COLO668 (cell line): Measurements from ENCODE around the gene CLEC18B.
"Not testable (repeated sequence)": the region's sequence is repeated elsewhere in the genome, so short reads cannot be mapped to it uniquely, and the experiment has no call there.

Source experiments
- DNase-seq: peaks from one replicate; lab custom pipeline; 2025; ENCODE audit not compliant: unreplicated experiment; lab: John Stamatoyannopoulos, UW

CLEC18B gene

GRCh38 chr16:74407362-74407705, 13.9 kb downstream of the CLEC18B start:
- DNase-seq: not testable (repeated sequence)

DNA sequence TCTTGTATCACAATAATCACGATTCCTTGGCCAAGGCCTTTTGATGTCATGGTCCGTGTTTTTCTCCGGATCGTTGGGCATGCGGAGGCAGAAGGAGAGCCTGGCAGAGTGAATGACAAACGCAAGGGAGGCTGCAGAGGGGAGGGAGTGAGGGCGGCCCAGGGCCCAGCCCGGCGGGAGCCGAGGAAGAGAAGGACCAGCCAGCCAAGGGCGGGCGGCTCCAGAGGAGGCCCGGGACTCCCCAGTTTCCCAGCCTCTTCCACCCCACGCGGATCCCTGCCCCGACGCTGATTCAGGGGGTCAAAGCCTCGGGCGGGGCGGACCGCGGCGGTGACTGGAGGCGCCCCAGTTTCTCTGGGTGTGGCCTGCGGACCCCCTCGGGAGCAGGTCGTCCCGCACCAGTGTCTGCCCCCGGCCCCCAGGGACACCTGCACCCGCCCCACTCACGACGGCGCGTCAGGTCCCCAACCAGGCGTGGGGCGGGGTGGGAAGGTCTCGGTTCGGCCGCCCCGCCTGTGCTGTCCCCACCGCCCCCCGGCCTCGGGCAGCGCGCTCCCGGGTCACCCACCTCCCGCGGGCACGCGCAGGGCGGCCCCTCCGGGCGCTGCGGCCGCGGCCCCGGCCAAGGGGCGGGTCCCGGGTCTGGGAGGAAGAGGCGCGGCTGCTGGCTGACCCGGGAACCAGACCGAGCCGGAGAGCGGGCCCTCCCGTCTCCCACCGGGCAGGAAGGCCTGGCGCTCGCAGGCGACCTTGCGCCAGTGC, 14.5 kb downstream of the CLEC18B start:
- not testable (repeated sequence) for DNase-seq

- not testable (repeated sequence) for DNase-seq
Observed at GRCh38 chr16:74404148-74404933, 16.9 kb downstream of the CLEC18B start.

DNA sequence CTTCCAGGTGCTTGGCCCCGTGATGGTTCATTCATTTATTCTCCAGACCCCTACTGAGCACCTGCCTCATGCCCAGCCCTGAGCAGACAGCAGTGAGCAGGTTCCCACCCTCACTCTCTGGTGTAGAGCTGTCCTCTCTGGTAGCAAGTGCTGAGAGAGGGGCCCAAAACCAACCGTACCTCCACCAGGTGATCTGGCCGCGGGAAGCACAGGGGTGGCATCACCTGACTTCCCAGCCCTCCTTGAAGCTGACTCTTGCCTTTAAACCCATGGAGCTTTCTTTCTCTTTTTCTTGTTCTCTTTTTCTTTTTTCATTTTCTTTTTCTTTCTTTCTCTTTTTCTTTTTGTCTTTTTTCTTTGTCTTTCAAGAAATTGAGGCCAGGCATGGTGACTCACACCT, 21.0 kb downstream of the CLEC18B start:
- DNase-seq: not testable (repeated sequence)

DNA sequence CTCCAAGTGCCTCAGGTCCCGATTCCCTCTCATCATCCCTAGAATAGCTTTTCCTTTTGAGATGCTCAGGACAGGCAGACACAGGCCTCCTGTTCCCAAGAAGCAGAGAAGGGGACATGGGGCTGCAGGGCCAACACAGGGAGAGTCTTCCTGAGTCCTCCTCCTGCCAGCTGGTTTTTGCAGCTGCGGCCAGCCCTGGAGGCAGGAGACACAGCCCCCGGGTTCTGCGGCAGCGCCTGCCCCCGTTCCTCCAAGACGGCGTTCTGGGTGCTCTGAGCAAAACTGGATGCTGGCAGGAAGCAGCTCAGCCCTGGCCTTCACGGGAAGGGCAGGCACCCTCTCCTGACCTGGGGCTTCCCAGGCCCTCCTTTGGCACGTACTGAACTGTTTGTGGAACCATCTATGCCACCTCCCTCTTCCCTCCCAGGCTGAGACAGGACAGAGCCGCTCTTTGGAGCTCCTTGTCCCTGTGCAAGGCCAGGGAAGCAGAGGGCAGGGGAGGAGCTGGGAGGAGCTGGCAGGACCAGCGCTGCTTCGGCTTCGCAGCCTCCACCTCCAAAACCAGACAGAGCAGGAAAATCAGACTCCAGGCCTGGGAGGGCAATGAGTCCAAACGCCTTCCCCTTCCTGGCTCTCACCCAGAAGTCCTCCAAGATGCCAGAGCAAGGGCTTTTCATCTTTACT, 22.9 kb downstream of the CLEC18B start:
- DNase-seq: not testable (repeated sequence)

- DNase-seq: not testable (repeated sequence)
Observed at GRCh38 chr16:74396521-74397017, 24.7 kb downstream of the CLEC18B start.

DNA sequence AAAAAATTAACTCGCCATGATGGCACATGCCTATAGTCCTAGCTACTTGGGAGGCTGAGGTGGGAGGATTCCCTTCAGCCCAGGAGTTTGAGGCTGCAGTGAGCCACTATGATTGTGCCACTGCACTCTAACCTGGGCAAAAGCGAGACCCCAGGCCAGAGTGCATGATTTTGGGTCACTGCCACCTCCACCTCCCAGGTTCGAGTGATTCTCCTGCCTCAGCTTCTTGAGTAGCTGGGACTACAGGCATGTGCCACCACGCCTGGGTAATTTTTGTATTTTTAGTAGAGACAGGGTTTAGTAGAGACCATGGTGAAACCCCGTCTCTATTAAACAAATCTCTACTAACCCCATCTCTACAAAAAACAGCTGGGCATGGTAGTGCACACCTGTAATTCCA, 26.7 kb downstream of the CLEC18B start:
- DNase-seq: not testable (repeated sequence)

DNA sequence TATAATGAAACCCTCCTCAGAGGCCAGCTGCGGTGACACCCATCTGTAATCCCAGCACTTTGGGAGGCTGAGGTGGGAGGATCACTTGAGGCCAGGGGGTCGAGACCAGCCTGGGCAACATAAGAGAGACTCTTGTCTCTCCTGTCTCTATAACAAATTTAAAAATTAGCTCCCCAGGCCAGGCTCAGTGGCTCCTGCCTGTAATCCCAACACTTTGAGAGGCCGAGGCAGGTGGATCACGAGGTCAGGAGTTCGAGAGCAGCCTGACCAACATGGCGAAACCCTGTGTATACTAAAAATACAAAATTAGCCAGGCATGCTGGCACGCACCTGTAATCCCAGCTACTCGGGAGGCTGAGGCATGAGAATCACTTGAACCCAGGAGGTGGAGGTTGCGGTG, 27.1 kb downstream of the CLEC18B start:
- DNase-seq: not testable (repeated sequence)

DNA sequence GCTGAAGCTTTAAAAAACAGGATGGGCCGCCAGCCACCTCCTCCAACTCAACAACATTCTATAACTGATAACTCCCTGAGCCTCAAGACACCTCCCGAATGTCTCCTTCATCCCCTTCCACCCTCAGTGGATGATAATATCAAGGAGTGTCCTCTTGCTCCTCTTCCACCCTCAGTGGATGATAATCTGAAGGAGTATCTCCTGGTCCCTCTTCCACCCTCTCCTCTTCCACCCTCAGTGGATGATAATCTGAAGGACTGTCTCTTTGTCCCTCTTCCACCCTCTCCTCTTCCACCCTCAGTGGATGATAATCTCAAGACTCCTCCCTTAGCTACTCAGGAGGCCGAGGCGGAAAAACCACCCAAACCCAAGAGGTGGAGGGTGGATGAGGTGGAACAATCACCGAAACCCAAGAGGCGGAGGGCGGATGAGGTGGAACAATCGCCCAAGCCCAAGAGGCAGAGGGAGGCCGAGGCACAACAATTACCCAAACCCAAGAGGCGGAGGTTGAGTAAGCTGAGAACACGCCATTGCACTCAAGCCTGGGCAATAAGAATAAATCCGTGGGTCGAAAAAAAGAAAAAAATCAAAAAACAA, 29.7 kb downstream of the CLEC18B start:
- DNase-seq: not testable (repeated sequence)

DNA sequence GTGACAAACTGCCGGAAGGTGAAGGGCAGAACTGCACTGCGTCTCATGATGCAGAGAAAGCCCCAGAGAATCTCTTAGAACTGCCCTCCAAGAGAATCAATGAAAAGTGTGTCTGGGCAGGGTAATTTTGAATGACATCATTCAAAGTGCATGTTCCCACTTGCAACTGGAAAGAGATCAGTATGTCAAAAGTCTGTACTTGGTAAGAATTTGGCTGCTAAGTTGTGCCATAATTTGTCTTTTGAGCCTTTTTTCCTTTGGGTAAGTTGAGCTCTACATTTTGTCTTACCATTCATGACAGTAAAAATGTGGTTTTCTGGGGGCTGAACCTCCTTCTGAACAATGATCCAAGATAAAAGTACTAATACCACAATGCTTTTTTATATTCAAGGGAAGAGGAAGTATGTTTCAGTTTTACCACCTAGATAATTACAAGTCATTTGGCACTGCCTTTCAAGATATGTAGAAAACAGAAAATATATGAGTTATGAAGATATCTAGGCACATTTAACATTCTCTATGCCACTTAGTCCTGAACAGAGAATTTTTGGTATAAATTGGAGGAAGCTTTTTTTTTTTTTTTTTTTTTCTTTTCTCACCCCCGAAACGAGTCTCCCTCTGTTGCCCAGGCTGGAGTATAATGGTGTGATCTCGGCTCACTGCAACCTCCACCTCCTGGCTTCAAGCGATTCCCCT, 38.8 kb downstream of the CLEC18B start:
- DNase-seq: not testable (repeated sequence)

GRCh38 chr16:74373847-74374184, 47.5 kb downstream of the CLEC18B start:
- DNase-seq: not testable (repeated sequence)

- DNase-seq: no peak
Observed at GRCh38 chr16:74372953-74373846, 48.1 kb downstream of the CLEC18B start.

- DNase-seq: no peak
Observed at GRCh38 chr16:74372369-74372768, 48.9 kb downstream of the CLEC18B start.

DNA sequence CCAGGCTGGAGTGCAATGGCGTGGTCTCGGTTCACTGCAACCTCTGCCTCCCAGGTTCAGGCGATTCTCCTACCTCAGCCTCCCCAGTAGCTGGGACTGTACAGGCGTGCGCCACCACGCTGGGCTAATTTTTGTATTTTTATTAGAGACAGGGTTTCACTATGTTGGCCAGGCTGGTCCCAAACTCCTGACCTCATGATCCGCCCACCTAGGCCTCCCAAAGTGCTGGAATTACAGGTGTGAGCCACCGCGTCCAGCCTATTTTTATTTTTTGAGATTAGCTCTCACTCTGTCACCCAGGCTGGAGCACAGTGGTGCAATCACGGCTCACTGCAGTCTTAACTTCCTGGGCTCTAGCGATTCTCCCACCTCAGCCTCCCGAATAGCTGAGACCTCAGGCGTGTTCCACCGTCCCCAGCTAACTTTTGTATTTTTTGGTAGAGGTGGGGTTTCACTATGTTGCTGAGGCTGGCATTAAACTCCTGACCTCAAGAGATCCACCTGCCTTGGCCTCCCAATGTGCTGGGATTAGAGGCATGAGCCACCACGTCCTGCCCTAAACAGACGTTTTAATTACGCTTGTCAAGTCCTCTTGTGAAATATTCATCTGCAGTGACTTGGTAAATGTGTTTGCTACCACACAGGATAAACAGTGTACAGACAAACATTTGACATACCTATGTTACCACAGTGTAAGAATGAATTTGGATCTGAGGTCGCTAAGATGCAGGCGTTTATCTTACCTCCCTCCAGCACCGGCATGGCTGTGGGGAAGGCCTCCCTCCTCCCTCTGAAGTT, 50.7 kb downstream of the CLEC18B start:
- not testable (repeated sequence) for DNase-seq

GRCh38 chr16:74368002-74368911, 53.0 kb downstream of the CLEC18B start:
- peak; percentile 98 for DNase-seq

DNA sequence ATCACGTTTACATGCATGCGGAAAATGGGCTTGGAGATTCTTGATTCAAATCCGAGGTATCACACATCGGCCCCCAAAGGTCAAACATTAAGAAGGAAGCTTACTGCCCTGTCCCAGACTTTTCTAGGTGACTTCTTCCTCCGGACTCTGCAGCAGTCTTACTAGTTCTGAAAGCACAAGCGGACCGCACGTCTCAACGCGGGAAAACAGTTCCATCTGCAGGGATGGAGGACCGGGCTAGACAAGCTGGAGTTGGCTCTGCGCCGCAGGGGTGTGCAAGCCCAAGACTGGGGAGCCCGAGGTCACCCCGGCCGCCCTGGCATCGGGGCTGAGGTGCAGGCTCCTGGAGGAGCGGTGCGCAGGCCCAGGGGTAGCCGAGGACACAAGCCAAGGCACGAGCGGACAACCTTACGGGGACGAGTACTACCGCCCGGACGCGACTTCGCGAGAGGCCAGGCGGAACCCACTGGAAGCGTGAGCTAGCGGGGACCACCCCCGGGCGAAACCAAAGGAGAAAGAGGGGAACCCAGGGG, 53.7 kb downstream of the CLEC18B start:
- DNase-seq: peak; percentile 57
